ENCODE data around the gene MICAL2. TPM values are rescaled to one million over a fixed set of nuclear protein-coding genes. Genes with fewer than 3 reads are reported as not detected.

Gene MICAL2
- total and polyA plus RNA-seq, 2 donors (not counting 1 experiment from before 2014, with no cell fraction given) = 0.32 to 0.40 TPM

GRCh38 chr11:12143461-12144258 lies 33.3 kb downstream of the MICAL2 start:
- Histone ChIP-seq H4K20me1 (ENCODE audit: control insufficient read depth, insufficient read depth, low read length, poor library complexity, severe bottlenecking) (no peaks in the 10 kb centered on the region), H3K27ac (ENCODE audit: low read length in 2 of 2) (no peak overlapping the region), H3K36me3 (replicated peaks in 1 of 2; ENCODE audit: control extremely low read depth in 1 of 2, control insufficient read depth in 1 of 2, extremely low read depth in 1 of 2, insufficient read depth in 2 of 2, low read length in 1 of 2) (no peaks in the 10 kb centered on the region), H3K9me3 (ENCODE audit: control extremely low read depth in 1 of 3, control insufficient read depth in 2 of 3, insufficient read depth in 1 of 3, low read length in 2 of 3) (no peaks in the 10 kb centered on the region), H3K4me2 (replicated peaks; ENCODE audit: low read depth, low read length, poor library complexity, severe bottlenecking) (no peak overlapping the region), H3K79me2 (ENCODE audit: control insufficient read depth, insufficient read depth, low read length) (no peaks in the 10 kb centered on the region), H3K27me3 (replicated peaks in 1 of 4; ENCODE audit: control extremely low read depth in 1 of 4, control insufficient read depth in 3 of 4, insufficient read depth in 4 of 4, low read length in 3 of 4) (peaks cover 0 to 2% (median 0%) of the 10 kb centered on the region in 4 experiments), H3K4me1 (ENCODE audit: control insufficient read depth in 2 of 2, insufficient read depth in 2 of 2, low read length in 2 of 2) (no peaks in the 10 kb centered on the region), H3K9ac (ENCODE audit: low read length) (no peak overlapping the region), H2AFZ (ENCODE audit: insufficient read depth, low read depth, low read length, poor library complexity, severe bottlenecking) (no peak overlapping the region), H3K4me3 (ENCODE audit: control extremely low read depth in 1 of 5, extremely low read depth in 1 of 5, insufficient read depth in 1 of 5, low read depth in 2 of 5, low read length in 4 of 5) (no peak overlapping the region)
- DNase-seq = no peak
- intact Hi-C loops (cut with micrococcal nuclease) = no loop called here
- Mint-ChIP-seq H3K27ac (no peak overlapping the region), H3K27me3 (peaks cover 15% of the 10 kb centered on the region), H3K4me1 (no peaks in the 10 kb centered on the region), H3K9me3 (ENCODE audit: insufficient read depth) (no peaks in the 10 kb centered on the region), H3K4me3 (no peak overlapping the region)
- WGBS (ENCODE audit: insufficient coverage) = no CpG with 5 or more reads among the region's 7 CpGs
- ATAC-seq (ENCODE audit: low read depth) = no peak
- ChIA-PET POLR2A (no interaction called here), CTCF (no interaction called here)
- TF ChIP-seq CTCF (IDR thresholded peaks at IDR 0.05) (no peak), EZH2 (IDR thresholded peaks at IDR 0.05; ENCODE audit: borderline replicate concordance, insufficient read depth, low read depth, low read length, poor library complexity, severe bottlenecking) (no peak)

All from B cell (primary cell).